Karpas-422 (cell line): ENCODE data around the gene ETFB. TPM values are rescaled to one million over a fixed set of nuclear protein-coding genes. Genes with fewer than 3 reads are reported as not detected.

Experiments
- DNase-seq: peaks from one replicate; pipeline ENCODE4 v3.0.0-alpha.2; 2015
- H2AFZ ChIP-seq: fragments of 200-600 bp; sonication (generic); 2 replicates; pipeline ENCODE4 v1.6.1; 2014; ENCODE audit warnings: antibody characterized with exemption, low read length, mixed read lengths
- H3K27ac ChIP-seq: fragments of 200-600 bp; sonication (generic); 2 replicates; pipeline ENCODE4 v1.5.1; 2014; ENCODE audit warnings: mild to moderate bottlenecking, low read length, moderate library complexity
- H3K27me3 ChIP-seq: fragments of 200-600 bp; sonication (generic); 2 replicates; pipeline ENCODE4 v1.6.1; 2014; ENCODE audit warnings: low read length, mixed read lengths
- H3K36me3 ChIP-seq: fragments of 200-600 bp; sonication (generic); 2 replicates; pipeline ENCODE4 v1.6.1; 2014; ENCODE audit warnings: low read length, mixed read lengths; ENCODE audit not compliant: insufficient read depth
- H3K4me1 ChIP-seq: fragments of 200-600 bp; sonication (generic); 2 replicates; pipeline ENCODE4 v1.6.1; 2014; ENCODE audit warnings: mild to moderate bottlenecking, low read length, mixed read lengths
- H3K4me2 ChIP-seq: fragments of 200-600 bp; sonication (generic); 2 replicates; pipeline ENCODE4 v1.6.1; 2014; ENCODE audit warnings: low read length, low read depth, mild to moderate bottlenecking; ENCODE audit not compliant: poor library complexity, severe bottlenecking
- H3K4me3 ChIP-seq: fragments of 200-600 bp; sonication (generic); 2 replicates; pipeline ENCODE4 v1.5.1; 2014; ENCODE audit warnings: mild to moderate bottlenecking, antibody characterized with exemption, low read length, mixed read lengths
- H3K79me2 ChIP-seq: fragments of 200-600 bp; sonication (generic); 2 replicates; pipeline ENCODE4 v1.6.1; 2014; ENCODE audit warnings: mild to moderate bottlenecking, low read length, mixed read lengths
- H3K9ac ChIP-seq: fragments of 200-600 bp; sonication (generic); 2 replicates; pipeline ENCODE4 v1.6.0; 2014; ENCODE audit warnings: low read length
- H3K9me2 ChIP-seq: fragments of 200-600 bp; sonication (generic), shearing (Covaris generic); replicated peaks from 2 replicates; pipeline ENCODE4 v1.6.0; 2014; ENCODE audit warnings: mild to moderate bottlenecking, low read length, moderate library complexity; ENCODE audit not compliant: insufficient read depth
- H3K9me3 ChIP-seq: fragments of 300-700, 200-600 bp; sonication (generic); 2 replicates; pipeline ENCODE4 v1.6.1; 2014; ENCODE audit warnings: low read length, mixed read lengths
- H4K20me1 ChIP-seq: fragments of 200-600 bp; sonication (generic); 2 replicates; pipeline ENCODE4 v1.6.1; 2014; ENCODE audit warnings: mild to moderate bottlenecking, antibody characterized with exemption, low read length, low read depth; ENCODE audit not compliant: insufficient read depth
- total RNA-seq: library from RNA; depleted of rRNA; stranded (reverse); fragments of >200 nt; shearing (Covaris generic); gene quantifications from 2 replicates; pipeline ENCODE4 v1.2.3, GENCODE V29; 2014; ENCODE audit warnings: low replicate concordance

Gene ETFB
- total RNA-seq, 1 experiment from 2014 or later = 112 TPM

DNA sequence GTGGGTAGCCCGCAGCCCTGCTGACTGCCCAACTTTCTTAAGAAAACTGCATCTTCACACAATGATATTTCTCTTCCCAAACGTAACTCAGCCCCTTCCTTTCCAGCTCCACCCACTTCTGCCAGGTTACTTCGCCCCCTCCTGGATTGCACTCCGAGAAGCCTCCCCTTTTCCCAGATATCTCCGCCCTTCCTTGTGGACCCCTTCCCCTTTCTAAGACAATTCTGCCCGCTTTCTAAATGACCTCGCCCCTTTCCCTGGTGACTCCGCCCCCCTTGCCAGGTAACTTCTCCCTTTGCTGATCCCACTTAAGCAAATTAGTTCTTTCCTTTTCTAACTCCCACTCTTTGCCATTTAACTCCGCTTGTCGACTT, 26.9 kb downstream of the ETFB start:
- no peaks in the 10 kb centered on the region for H3K79me2 ChIP-seq
- peak overlapping the region; percentile 50; the same call in 1 of the 2 replicates for H2AFZ ChIP-seq
- H3K4me2 ChIP-seq = peak overlapping the region; percentile 65
- peaks cover 33% of the 10 kb centered on the region for H3K4me1 ChIP-seq
- no peak for DNase-seq
- no peaks in the 10 kb centered on the region for H3K36me3 ChIP-seq
- no peaks in the 10 kb centered on the region for H4K20me1 ChIP-seq
- H3K9me3 ChIP-seq = no peaks in the 10 kb centered on the region
- no peak overlapping the region for H3K27ac ChIP-seq
- H3K9ac ChIP-seq = peak overlapping the region; percentile 67
- H3K4me3 ChIP-seq = peak overlapping the region; percentile 66
- H3K9me2 ChIP-seq = no peaks in the 10 kb centered on the region
- no peaks in the 10 kb centered on the region for H3K27me3 ChIP-seq

DNA sequence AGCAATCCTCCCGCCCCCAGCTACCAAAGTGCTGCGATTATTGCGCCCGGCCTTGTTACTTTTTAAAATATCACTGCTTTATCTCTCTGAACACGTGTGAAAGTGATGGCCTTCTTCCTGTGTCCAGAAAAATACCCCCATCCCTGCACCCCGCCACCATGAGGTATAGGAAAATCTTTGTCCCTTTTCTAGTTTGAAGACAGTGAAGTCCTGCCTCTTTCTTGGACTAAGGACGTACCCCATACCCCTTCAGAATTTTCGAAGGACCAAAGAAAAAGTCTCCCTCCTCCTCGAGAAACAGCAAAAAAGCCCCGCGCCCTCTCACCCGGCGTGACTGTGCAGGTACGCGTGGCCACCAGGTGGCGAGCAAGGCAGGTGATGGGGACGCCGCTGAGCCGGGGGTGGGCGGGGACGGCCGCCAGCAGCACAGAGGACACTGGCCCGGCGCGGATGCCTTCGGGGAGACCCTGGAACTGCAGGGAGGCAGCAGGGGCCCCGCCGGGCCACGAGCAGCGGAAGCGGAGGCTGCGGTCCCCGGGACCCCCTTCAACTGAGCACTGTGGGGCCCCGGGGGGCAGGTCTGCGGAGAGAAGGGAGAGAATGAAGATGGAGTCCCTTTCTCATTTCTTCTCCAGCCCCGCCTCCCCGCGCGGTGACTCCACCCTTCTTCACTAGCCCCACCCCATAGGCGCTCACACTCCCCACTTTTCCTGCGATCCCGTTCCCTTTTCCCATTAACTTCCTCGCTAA, 27.4 kb downstream of the ETFB start:
- Histone ChIP-seq H3K9me3 (no peaks in the 10 kb centered on the region), H3K9me2 (no peaks in the 10 kb centered on the region), H3K4me1 (peaks cover 31% of the 10 kb centered on the region), H3K4me2 (peak overlapping the region; percentile 65), H3K79me2 (no peaks in the 10 kb centered on the region), H3K9ac (peak overlapping the region; percentile 67), H3K4me3 (peak overlapping the region; percentile 66), H2AFZ (peak overlapping the region; percentile 50), H3K27me3 (no peaks in the 10 kb centered on the region), H3K27ac (peak overlapping the region; percentile 30; the same call in 1 of the 2 replicates), H3K36me3 (no peaks in the 10 kb centered on the region), H4K20me1 (no peaks in the 10 kb centered on the region)
- DNase-seq = peak; percentile 97

DNA sequence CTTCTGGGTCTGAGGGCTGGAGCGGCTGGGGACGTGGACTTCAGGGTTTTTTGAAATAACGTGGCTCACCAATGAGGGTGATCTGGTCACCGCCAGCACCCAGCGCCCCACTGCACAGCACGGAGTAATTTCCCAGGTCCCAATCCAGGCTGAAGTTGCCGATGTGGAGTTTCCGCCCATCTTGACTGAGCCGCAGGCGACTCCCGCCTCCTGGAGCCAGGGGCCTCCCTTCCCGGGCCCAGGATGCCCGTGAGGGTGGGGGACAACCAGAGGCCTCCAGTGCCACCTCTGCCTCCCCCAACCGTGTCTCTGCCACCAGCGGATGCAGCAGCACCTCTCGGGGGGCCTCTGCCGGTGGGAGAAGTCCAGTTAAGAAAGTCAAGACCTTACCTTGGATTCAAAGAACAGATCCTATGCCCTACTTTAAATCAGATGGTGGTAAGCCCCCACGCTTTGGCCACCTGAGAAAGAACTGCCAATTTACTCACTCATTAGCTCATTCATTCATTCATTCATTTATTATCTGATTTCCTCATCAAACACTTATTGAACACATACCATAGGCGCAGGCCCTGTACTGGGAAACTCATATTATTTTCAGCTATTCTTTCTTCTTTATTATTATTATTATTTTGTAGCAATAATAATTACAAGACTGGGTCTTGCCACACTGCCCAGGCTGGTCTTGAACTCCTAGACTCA, 28.2 kb downstream of the ETFB start:
- Histone ChIP-seq H3K9me2 (no peaks in the 10 kb centered on the region), H3K79me2 (peaks cover 4% of the 10 kb centered on the region; the same call in 1 of the 2 replicates), H2AFZ (peak overlapping the region; percentile 50; the same call in 1 of the 2 replicates), H3K4me3 (peak overlapping the region; percentile 66), H3K4me2 (peak overlapping the region; percentile 65), H4K20me1 (no peaks in the 10 kb centered on the region), H3K27me3 (no peaks in the 10 kb centered on the region), H3K4me1 (peaks cover 30% of the 10 kb centered on the region), H3K27ac (peak overlapping the region; percentile 30; the same call in 1 of the 2 replicates), H3K9me3 (no peaks in the 10 kb centered on the region), H3K9ac (peak overlapping the region; percentile 67), H3K36me3 (no peaks in the 10 kb centered on the region)
- no peak for DNase-seq

DNA sequence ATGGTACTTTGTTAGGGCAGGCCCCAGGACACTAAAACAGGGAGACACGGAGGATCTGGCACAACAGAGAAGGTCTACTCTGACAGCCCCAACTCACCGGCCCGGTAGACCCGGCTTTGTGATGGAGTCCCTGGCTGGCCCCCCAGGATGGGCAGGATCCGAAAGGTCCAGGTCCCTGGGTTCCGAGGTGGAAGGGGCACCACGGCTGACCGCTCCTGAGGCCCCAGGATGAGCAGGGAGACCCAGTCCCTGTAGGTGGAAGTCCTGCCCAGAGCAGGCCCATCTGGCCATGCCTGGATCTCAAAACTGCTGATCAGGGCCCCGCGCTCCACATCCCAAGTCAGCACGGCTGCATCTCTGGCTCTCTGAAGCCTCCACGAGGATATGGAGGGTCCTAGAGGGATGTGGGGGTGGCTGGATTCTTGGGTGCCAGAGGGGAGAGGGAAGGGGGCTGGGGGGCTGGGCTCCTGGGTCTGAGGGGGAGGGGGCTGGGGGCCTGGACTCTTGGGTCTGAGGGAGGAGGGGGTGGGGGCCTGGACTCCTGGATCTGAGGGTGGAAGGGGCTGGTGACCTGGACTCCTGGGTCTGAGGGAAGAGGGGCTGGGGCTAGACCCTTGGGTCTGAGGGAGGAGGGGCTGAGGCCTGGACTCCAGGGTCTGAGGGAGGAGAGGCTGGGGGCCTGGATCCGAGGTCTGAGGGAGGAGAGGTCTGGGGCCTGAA, 28.9 kb downstream of the ETFB start:
- H3K9ac ChIP-seq = no peak overlapping the region

DNA sequence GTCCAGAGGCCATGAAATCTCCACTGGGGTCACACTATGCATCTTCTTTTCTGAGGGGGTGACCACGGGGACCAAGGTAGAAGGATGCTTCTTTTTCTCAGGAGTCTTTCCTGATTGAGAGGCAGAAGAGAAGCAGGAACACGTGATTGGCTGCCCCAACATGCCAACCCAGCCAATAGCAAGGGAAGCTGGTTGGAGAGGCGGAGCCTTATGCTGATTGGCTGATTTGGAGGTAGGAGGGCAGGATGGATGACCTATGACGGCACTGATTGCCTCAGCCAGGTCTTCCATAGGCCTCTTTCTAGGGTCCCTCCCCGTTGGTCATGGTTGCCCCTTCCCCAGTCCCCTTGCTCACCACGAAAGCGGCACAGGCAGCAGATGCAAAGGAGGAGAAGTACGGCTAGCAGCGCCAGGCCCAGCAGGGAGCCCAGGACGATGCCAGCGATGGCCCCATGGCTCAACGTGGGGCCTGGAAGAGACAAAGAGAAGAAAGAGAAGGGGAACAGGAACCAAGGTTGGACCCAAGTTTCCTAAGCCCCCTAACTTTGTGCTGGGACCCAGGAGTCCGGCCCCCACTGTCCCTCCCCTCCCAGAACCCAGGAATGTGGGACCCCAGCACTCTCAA, 32.2 kb downstream of the ETFB start:
- Histone ChIP-seq H2AFZ (peak overlapping the region; percentile 48; the same call in 1 of the 2 replicates), H4K20me1 (no peaks in the 10 kb centered on the region), H3K27me3 (no peaks in the 10 kb centered on the region), H3K36me3 (peaks cover 16% of the 10 kb centered on the region), H3K9me3 (no peaks in the 10 kb centered on the region), H3K27ac (no peak overlapping the region; the same call in 1 of the 2 replicates), H3K9me2 (no peaks in the 10 kb centered on the region), H3K4me1 (peaks cover 22% of the 10 kb centered on the region), H3K4me2 (peak overlapping the region; percentile 58), H3K79me2 (peaks cover 6% of the 10 kb centered on the region; the same call in 1 of the 2 replicates), H3K9ac (peak overlapping the region; percentile 63), H3K4me3 (peak overlapping the region; percentile 67)
- peak; percentile 97 for DNase-seq

More for the DNA sequence above, 28.9 kb downstream of the ETFB start:
- H3K9me2 ChIP-seq = no peaks in the 10 kb centered on the region
- H3K9me3 ChIP-seq = no peaks in the 10 kb centered on the region
- H3K27me3 ChIP-seq = no peaks in the 10 kb centered on the region
- peaks cover 28% of the 10 kb centered on the region for H3K4me1 ChIP-seq
- no peak overlapping the region for H3K4me3 ChIP-seq
- H3K79me2 ChIP-seq = peaks cover 6% of the 10 kb centered on the region; the same call in 1 of the 2 replicates
- no peak overlapping the region for H3K27ac ChIP-seq
- no peak overlapping the region for H2AFZ ChIP-seq
- H3K4me2 ChIP-seq = no peak overlapping the region
- no peak for DNase-seq
- H3K36me3 ChIP-seq = peaks cover 2% of the 10 kb centered on the region; the same call in 1 of the 2 replicates
- H4K20me1 ChIP-seq = no peaks in the 10 kb centered on the region

DNA sequence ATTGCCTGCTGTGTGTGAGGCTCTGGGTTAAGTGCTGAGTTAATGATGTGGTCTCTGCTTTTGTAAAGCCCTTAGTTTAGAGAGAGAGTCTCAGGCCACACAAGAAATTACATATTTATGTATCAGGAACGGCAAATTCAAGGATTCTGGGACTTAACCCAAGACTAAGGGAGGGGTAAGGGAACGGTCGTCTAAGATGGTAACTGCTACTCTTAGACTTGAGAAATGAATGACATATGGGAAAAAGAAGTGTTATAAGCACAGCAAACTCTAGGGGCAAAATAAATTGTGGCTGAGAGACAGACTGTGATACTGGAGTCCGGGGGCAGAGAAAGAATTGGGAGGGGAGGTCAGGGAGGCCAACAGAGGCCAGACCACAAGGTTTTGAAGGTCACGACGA, 34.5 kb downstream of the ETFB start:
- Histone ChIP-seq H3K9me2 (no peaks in the 10 kb centered on the region), H3K4me1 (peaks cover 14% of the 10 kb centered on the region), H3K27ac (no peak overlapping the region), H3K27me3 (no peaks in the 10 kb centered on the region), H4K20me1 (no peaks in the 10 kb centered on the region), H3K4me3 (no peak overlapping the region), H2AFZ (no peak overlapping the region), H3K79me2 (peaks cover 6% of the 10 kb centered on the region; the same call in 1 of the 2 replicates), H3K9ac (no peak overlapping the region), H3K4me2 (no peak overlapping the region), H3K9me3 (no peaks in the 10 kb centered on the region), H3K36me3 (peaks cover 16% of the 10 kb centered on the region)
- no peak for DNase-seq

DNA sequence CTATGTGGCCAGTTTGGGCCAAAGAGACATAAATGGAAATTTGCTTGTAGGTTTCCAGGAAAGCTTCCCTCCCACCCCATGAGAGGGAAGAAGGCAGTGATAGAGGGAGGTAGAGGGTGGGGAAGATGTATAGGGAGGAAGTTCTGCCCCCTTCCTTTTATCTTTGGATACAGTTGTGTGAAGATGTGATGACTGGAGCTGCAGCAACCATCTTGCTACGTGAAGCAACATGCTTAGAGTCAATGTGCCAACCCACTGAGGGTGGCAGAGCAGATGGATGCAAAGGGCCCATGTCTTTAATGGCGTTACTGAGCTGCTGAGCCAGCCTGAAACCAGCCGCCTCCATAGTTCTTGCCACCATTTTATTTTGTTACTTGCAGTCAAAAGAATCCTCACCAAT, 35.0 kb downstream of the ETFB start:
- peaks cover 14% of the 10 kb centered on the region for H3K4me1 ChIP-seq
- no peak overlapping the region for H3K4me2 ChIP-seq
- H3K79me2 ChIP-seq = peaks cover 6% of the 10 kb centered on the region; the same call in 1 of the 2 replicates
- no peak overlapping the region for H3K9ac ChIP-seq
- H3K27ac ChIP-seq = no peak overlapping the region
- H3K27me3 ChIP-seq = no peaks in the 10 kb centered on the region
- no peak overlapping the region for H2AFZ ChIP-seq
- H3K36me3 ChIP-seq = peaks cover 16% of the 10 kb centered on the region
- no peak overlapping the region for H3K4me3 ChIP-seq
- DNase-seq = no peak
- H3K9me2 ChIP-seq = no peaks in the 10 kb centered on the region
- no peaks in the 10 kb centered on the region for H4K20me1 ChIP-seq
- H3K9me3 ChIP-seq = no peaks in the 10 kb centered on the region
